ENCODE measurements around the gene AOPEP.
"Not testable (repeated sequence)": the region's sequence is repeated elsewhere in the genome, so short reads cannot be mapped to it uniquely, and the experiment has no call there.

AOPEP gene

DNA sequence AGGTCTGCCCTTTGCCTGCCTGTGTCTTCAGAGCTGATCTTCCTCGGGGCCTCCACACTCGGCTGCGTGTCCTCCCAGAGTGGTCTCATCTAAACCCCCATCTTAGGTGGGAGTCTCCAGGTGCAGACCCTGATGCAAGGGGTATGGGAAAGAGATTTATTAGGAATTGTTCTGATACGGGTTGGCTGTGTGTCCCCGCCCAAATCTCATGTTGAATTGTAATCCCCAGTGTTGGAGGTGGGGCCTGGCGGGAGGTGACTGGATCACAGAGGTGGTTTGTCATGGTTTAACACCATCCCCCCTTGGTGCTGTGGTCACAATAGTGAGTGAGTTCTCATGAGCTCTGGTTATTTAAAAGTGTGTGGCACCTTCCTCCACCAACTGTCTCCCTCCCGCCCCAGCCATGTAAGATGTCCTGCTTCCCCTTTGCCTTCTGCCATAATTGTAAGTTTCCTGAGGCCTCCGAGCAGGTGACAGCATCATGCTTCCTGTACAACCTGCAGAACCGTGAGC, 208.4 kb downstream of the AOPEP start:
- no peak for DNase-seq (ENCODE audit: low read depth)

DNA sequence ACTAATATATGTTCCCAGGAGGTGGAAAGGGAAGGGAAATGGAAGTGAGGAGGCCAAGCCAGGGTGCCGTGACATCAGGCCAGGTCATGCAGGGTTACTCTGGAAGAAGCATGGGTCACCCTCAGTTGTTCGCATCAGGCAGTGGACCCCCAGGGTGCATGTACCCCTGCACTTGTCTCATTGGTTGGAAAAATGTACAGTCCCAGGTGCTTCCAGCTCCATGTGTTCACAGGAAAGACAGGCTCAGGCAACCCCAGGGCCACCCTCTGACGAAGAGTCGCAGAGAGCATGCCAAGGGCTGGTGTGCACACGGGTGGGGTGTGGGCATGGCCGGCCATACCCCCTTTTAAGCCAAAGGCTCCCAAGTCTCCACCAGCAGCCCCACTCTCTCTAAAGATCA, 208.9 kb downstream of the AOPEP start:
- DNase-seq (ENCODE audit: low read depth): no peak

DNA sequence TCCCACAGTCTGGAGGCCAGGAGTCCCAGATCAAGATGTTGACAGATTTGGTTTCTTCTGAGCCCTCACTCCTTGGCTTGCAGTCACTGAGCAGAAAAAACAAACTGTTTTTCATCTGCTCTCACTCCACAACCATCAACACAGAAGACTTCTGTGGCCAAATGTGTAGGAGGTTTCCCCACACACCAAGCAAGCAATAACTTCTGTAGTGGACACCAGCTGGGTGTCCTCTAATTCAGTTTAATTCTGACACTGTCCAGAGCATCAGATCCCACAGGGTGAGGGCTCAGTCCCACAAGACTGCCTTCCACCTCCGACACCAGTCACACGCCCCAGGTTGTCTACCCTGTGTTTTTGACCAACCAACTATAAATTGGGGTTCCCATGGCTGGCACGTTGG, 209.9 kb downstream of the AOPEP start:
- no peak for DNase-seq (ENCODE audit: low read depth)

DNA sequence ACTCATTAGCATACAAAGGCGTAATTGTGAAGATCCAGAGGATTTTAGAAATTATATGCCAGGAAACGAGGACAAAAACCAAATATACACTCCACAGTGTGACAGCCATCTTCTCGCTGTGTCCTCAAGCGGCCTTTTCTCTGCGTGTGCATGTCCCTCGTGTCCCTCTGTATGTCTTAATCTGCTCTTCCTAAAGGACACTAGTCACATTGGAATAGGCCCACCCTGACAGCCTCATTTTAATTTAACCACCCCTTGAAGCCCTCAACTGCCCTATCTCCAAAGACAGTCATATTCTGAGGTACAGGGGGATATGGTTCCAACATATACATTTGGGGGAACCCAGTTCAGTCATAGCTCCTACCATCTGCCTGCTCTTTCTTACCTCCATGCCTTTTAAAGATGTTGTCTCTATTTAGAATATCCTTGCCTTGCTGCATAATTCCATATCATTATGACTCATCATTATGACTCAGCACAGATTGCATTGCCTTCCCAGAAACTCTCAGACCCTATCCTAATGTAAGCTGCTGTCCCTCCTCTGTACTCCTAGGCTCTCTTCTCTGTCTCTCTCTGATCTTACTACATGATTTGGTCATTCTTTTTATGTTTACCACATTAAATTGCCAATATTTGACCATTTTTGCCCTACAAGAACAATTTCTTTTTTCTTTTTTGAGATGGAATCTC, 210.9 kb downstream of the AOPEP start:
- no peak for DNase-seq (ENCODE audit: low read depth)

DNA sequence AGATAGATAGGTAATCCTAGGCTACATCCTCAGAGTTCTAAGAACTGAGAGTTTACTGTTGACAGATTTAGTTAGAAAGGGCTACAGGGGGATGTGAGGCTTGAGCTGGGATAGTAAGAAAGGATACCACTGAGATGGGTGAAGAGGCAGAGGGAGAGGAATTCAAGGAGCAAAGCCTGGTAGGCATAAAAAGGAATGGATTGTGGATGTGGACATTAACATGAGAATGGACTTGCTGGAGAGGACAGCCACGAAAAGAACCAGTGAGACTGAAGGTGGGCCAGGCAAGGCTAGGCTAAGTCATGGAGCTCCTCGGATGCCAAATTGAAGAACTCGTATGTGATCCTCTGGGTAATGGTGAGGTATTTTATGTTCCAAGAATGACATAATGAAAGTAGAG, 211.9 kb downstream of the AOPEP start:
- no peak for DNase-seq (ENCODE audit: low read depth)

DNA sequence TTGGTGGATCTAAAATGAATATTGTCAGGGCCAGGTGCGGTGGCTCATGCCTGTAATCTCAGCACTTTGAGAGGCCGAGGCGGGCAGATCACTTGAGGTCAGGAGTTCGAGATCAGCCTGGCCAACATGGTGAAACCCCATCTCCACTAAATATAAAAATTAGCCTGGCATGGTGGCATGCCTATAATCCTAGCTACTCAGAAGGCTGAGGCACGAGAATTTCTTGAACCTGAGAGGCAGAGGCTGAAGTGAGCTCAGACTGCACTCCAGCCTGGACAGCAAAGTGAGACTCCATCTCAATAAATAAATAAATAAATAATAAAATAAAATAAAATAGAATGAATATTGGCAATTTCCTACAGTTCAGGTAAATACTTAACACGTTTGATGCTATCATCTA, 213.8 kb downstream of the AOPEP start:
- DNase-seq (ENCODE audit: low read depth): not testable (repeated sequence)

DNA sequence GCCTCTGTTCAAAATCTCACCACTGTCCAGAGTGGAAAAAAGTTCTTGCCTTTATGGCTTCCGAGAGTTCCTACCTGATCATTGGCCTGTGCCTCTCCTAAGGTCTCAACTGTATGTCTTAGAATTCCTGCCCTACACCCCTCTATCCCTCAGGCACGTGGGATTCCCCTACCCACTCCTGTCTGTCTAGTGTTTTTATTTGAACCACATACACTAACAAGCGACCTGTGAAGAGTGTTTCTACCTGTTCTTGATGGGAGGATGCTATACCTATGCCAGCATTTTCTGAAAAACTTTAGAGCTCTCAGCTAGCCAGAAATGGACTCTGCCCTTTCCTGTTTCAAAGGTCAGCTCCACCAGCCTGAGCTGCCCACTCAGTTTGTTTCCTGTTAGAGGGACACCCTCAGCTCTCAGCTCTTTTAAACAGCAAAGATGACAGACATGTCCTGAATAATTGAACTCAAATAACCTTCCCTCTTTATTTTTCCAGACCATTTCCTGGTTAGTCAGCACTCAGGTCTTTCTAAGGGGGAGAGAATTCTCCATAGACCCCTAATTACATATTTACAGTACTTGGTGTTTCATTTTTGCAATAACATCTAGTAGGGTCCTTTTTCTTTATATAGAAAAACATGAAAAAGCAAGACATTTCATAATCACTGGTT, 214.8 kb downstream of the AOPEP start:
- DNase-seq (ENCODE audit: low read depth): no peak

DNA sequence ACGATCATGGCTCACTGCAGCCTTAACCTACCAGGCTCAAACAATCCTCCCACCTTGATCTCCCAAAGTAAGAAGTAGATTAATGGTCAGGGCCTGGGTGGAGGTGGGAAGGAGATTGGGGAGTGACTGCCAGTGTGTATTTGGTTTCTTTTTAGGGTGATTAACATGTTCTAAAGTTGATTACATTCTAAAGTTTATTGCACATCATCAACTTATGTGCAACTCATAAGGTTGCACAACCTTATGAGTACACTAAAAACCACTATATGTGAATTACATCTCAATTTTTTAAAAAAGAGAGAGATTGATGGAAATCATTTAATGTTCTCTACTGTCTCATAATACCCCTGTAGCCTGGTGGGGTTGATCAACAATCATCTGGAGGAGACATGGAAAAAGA, 218.1 kb downstream of the AOPEP start:
- no peak for DNase-seq (ENCODE audit: low read depth)

DNA sequence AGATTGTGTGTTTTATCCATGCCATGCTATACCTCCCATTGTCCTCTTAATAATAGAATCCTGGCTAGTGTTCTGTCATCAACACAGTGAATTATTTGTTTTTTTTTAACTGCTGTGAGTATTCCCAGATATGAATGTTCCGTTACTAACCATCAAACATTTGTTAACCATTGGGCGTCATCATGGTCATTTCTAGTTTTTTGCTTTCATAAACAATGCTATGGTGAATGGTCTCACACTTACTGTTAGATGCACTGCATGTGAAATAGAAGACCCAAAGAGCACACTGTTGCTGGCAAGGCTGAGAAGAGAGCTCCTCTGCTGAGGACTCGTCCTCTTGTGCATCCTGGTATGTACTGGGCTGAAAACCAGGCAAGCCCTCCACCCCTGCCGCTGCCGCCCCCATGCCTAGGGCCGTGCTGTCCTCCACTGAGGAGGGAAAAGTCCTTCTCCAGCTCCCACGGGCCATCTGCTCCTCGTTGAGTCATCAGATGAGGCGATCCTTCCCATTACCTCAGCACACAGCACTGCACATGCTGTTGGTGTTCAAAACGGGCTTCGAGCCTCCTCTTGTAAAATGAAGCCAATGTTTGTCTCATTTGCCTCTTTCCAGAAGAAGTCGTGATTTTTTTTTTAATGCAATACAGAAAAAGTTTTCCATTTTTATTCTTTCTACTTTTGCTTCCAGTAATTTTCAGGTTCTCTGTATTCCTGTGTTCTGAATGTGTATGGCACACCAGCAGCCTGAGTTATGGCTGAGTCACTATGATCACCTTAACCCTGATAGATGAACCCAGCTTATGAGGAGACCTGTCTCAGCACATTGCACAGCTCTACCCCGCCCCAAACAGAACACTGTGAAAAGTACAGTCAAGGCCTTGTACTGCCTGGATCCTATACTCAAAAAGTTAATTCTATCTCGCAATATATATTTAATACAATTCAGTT, 219.0 kb downstream of the AOPEP start:
- DNase-seq (ENCODE audit: low read depth): no peak

DNA sequence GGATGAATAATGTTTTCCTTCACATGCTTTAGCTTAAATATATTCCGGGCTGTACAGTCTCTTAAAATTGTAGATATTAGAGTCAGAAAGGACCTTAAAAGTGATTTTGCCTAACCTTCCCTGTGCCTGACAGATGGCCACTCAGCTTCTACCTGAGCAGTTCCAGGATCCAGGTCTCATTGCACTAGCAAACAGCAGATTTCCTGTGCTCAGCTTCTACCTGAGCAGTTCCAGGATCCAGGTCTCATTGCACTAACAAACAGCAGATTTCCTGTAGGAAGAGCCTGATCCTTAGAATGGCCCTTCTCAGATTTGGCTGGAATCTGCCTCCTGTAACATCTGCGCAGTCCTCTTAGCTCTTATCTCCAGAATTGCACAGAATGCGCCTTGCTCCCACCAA, 219.8 kb downstream of the AOPEP start:
- no peak for DNase-seq (ENCODE audit: low read depth)

DNA sequence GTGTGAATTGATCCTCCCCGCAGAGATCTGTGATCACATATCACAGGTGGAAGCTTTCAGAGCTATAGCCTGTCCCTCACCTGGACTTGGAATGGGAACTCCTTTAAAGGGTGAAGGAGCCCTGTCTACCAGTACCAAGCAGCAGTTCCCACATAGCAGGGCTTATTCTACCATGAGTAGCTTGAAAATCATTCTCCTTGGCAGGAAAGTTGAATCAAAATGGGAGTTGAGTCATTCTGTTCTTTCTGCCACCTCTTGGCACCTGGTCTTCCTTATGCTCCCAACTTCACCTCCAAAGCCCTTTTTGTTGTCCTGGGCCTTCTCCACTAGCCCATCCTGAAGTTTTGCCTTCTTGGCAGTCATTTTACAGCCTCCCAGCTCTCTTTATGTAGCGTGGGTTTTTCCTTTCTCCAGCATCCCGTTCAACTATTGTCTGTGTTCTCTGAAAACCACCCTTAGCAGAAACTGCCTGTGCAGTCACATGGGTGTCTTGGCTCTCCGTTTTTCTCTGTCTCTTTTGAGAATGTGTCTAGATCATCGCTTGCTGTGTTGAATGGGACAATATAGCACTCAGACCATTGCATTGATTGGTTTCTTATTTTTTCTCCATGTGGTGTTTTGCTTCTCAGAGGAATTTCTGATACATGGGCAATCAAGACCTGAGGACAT, 222.2 kb downstream of the AOPEP start:
- DNase-seq (ENCODE audit: low read depth): no peak

DNA sequence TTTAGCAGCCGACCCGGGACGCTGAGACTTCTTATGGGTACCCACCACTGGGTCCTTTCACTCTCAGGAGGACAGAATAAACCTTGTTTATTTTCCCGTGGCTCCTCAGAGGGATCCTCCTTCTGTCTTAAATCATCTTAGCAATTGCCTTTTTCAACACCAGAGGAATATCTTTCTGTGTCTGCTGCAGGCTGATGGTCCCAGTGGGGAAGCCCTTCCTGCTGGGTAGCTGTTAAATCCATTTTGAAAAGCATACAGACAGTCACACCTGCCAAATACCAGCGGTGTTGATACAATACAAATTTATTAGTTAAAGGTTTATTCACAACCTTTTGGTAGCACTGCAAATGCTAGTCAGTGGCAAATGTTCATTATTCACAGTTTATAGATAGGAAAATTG, 222.9 kb downstream of the AOPEP start:
- no peak for DNase-seq (ENCODE audit: low read depth)

DNA sequence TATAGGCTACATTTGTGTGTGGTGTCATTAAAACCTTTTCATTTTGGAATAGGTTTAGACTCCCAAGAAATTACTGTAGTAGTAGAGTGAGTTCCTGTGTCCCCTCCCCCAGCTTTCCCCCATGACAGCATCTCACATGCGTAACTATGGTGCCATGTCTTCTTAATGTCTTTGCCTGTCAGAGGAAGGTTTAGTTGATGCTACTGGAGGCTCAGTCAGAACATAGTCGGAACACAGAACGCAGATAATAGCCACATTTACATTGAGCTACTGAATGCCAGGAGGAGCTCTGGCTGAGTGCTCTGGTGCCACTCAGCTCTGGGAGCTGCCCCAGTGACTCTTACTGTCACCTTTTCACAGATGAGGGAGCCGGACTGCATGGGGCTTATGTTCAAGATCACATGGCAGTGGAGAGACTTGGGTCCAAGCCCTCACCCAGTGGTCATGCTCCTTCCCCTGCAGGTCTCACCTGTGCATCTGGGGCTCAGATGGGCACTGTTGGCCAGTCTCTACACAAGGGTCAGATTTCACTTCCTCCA, 223.6 kb downstream of the AOPEP start:
- no peak for DNase-seq (ENCODE audit: low read depth)

DNA sequence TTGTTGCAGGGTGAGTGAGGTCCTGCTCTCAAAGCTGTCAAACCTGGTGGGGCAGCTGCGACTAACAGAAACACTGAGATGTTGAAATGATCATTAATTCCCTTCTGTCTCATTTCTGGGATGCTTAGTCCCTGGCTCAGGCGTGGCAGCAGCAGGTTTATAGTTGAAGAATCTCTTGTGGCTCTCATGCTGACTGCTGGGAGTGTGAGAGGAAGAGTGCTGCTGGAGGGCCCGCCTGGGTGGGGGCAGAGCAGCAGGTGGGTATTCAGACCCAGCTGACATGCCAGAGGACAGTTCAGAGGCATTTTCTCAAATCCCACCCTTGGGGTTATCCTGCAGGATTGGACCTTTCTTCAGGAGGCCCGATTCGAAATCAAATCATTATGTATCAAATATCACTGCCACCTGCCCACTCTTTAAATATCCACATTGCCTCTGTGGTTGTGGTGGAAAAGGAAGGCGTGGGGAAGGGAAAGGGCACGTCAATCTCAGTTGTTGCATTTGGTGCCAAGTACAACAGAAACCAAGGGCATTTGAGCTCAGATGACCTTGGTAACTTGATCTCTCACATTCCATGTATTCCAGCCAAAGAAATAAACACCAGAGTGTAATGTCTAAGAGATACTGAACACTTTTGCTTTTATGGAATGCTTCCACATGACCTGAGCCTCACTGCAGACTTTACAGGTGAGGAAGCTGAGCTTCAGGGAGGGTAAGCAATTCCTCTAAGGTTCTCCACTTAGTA, 224.3 kb downstream of the AOPEP start:
- no peak for DNase-seq (ENCODE audit: low read depth)

DNA sequence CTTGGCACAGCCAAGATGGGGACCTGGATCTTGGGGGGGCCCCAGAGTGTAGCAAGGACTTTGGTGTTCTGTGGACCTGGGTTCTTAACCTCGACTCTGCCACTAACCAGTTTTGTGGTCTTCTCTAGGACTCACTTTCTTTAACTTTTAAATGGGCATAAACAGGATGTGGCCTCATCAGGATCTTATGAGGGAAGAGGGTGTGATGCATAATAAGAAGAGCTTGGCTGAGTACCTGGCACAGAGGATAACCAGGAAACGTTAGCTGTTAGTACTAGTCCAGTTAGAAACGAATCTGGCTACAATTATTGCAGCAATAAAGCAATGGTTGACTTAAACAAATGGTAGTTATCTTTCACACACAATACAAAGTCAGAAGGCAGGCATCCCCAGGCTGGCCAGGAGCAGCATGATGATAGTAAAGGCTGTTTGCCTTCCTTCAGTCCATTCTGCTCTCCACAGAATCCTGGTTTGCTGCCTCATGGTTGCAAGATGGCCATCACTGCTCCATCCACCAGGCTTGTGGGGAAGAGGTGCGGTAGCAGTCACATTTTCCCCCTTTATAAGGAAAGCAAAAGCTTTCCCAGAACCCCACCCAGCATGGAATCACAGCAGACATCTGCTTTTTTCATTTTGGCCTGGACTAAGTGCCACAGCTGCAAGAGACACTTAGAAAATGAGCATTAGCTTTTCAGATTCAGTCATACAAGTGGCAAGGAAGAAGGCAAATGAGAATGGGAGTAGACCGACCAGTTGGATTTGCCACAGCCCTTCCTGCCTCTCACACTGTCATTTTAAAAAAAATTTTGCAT, 225.0 kb downstream of the AOPEP start:
- DNase-seq (ENCODE audit: low read depth): no peak

DNA sequence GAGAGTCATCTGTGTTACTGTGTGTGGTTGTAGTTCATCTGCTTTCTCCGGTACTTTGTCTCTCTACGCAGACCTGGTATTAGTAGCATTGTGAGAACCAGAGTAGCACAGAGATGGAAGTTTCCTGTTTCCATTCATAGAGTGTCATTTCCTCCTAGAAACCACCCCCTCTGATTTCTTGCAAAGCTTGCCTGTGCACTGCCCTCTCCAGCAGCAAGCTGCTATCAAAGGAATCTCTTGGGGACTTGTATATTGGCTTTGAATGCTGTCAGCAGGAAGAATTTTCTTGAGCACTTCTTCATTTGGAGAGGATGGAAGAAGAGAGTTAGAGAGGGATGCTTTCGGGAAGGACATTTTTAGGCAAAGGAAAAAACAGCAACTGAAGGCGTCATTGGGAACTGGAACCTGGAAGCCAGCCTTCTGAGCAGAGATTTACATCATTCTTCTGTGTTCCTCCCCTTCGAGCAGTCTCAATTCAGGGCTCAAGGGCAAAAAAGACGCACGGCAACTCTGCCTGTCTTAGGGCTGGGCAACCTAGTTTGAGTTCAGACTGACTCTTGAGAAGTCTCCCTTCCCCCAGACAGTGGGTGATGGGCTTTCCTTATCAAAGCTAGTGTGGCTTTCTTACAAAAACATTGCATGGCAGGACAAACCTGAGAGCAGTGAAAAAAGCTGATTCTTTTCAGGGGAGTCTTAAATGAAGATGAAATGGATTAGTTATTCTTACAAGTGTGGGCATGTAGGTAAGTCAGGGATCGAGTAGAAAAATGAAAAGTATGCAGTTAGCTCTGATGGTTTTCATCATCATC, 226.3 kb downstream of the AOPEP start:
- DNase-seq (ENCODE audit: low read depth): no peak

DNA sequence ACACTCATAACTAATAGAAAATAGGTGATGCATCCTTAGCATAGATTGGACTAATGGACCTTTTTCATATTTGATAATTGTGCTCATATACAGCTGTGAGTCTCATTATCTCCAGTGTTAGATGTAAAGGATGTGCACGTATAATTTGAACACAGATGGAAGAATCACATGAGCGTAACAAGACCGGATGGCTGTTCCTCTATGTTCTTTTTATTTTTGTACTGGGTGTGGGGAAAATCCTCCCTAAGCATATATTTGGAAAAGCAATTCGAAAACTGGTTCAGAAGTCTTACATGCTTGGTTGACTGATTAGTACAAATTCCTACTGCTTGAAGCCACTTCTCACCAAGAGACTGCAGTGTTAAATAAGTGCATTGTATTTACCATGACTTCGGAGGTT, 230.2 kb downstream of the AOPEP start:
- no peak for DNase-seq (ENCODE audit: low read depth)

DNA sequence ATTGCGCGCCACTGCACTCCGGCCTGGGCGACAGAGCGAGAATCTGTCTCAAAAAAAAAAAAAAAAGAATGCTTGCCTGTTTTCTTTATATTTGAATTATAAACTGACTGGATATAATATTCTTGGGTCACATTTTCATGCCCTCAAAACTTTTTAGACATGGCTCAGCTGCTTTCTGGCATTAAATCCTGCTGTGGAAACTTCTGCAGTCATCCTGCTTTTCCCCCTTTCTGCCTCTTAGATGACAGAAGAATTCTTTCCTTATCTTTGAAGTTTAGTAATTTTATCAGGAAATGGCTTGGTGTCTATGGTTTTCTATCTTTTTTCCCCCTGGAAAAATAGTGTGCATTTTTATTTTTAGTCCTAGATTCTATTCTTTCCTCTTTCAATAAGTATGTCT, 234.5 kb downstream of the AOPEP start:
- no peak for DNase-seq (ENCODE audit: low read depth)

DNA sequence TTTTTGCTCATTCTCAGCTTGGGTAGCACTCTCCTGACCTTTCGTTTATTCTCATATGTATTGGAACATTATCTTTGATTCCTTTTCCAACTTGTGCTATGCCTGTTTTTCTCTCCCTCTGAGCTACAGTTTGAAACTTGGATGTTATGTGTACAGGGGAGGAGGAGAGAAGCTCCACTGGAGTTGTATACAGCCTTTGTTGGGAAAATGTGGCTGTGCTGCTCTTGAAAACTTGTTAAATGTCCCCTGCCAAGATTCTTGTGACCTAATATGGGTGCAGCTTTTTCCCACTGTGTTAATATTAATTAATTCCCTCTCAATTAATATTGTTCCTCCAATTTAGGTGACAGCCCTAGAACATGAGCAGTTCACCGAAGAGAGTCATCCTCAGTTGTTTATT, 235.4 kb downstream of the AOPEP start:
- DNase-seq (ENCODE audit: low read depth): no peak
